PC-9 (cell line): Measurements from ENCODE around the gene AMIGO2.

ENCODE experiments used
- EZH2 ChIP-seq: fragments of 200-600 bp; sonication (generic); IDR thresholded peaks from 2 replicates; pipeline ENCODE4 v1.8.0; 2017; ENCODE audit warnings: antibody characterized with exemption, low read depth
- TF ChIP-seq, protein P1 (sequence below): fragments of 200-600 bp; sonication (generic); conservative IDR thresholded peaks from 2 replicates; pipeline ENCODE4 v1.6.1; 2017; ENCODE audit warnings: mixed run types, antibody characterized with exemption, mild to moderate bottlenecking, moderate library complexity

GRCh38 chr12:47038270-47038748, 41.5 kb downstream of the AMIGO2 start:
- TF ChIP-seq, protein P1, sequence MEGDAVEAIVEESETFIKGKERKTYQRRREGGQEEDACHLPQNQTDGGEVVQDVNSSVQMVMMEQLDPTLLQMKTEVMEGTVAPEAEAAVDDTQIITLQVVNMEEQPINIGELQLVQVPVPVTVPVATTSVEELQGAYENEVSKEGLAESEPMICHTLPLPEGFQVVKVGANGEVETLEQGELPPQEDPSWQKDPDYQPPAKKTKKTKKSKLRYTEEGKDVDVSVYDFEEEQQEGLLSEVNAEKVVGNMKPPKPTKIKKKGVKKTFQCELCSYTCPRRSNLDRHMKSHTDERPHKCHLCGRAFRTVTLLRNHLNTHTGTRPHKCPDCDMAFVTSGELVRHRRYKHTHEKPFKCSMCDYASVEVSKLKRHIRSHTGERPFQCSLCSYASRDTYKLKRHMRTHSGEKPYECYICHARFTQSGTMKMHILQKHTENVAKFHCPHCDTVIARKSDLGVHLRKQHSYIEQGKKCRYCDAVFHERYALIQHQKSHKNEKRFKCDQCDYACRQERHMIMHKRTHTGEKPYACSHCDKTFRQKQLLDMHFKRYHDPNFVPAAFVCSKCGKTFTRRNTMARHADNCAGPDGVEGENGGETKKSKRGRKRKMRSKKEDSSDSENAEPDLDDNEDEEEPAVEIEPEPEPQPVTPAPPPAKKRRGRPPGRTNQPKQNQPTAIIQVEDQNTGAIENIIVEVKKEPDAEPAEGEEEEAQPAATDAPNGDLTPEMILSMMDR: no peak
- no peak for TF ChIP-seq EZH2
